NCI-H510A treated with DMSO at 0.1 percent for 48 hours (cell line): Measurements from ENCODE around the gene C2CD3.

Source experiments
- DNase-seq: peaks from one replicate; lab custom pipeline; 2025; lab: John Stamatoyannopoulos, UW

The C2CD3 gene

GRCh38 chr11:74170694-74171629 is at the start of gene C2CD3, which contains the start of gene PPME1:
TSS of gene C2CD3 (minus strand) at chr11:74171002. CDS start at chr11:74170792, 210 bp downstream.
TSS of gene PPME1 (plus strand) at chr11:74171289. CDS start at chr11:74171422, 133 bp downstream.
- peak; percentile 99 for DNase-seq

GRCh38 chr11:74220376-74220775 is 49.6 kb upstream of the C2CD3 start:
- no peak for DNase-seq

- no peak for DNase-seq
Measured at GRCh38 chr11:74212533-74212932, 41.7 kb upstream of the C2CD3 start.

GRCh38 chr11:74208507-74208906 is 37.7 kb upstream of the C2CD3 start:
- no peak for DNase-seq

- DNase-seq, result no peak
Measured at GRCh38 chr11:74206746-74207145, 35.9 kb upstream of the C2CD3 start.

- DNase-seq, result no peak
Measured at GRCh38 chr11:74205181-74205580, 34.4 kb upstream of the C2CD3 start.

GRCh38 chr11:74204701-74205100 is 33.9 kb upstream of the C2CD3 start:
- DNase-seq, result no peak

- DNase-seq, result no peak
Measured at GRCh38 chr11:74203966-74204365, 33.2 kb upstream of the C2CD3 start.

- no peak for DNase-seq
Measured at GRCh38 chr11:74196781-74197486, 26.1 kb upstream of the C2CD3 start.

- DNase-seq, result no peak
Measured at GRCh38 chr11:74195828-74196227, 25.0 kb upstream of the C2CD3 start.

- DNase-seq, result peak; percentile 76
Measured at GRCh38 chr11:74185695-74186094, 14.9 kb upstream of the C2CD3 start.

- no peak for DNase-seq
Measured at GRCh38 chr11:74185285-74185684, 14.5 kb upstream of the C2CD3 start.

- no peak for DNase-seq
Measured at GRCh38 chr11:74182635-74183034, 11.8 kb upstream of the C2CD3 start.

- DNase-seq, result no peak
Measured at GRCh38 chr11:74179234-74180052, 8.6 kb upstream of the C2CD3 start.

- DNase-seq, result no peak
Measured at GRCh38 chr11:74175920-74176319, 5.1 kb upstream of the C2CD3 start.

GRCh38 chr11:74171997-74172396 is 1.2 kb upstream of the C2CD3 start:
- no peak for DNase-seq

GRCh38 chr11:74171630-74171968 is 797 bp upstream of the C2CD3 start:
- no peak for DNase-seq

- peak; percentile 39 for DNase-seq
Measured at GRCh38 chr11:74169738-74170458, 904 bp downstream of the C2CD3 start.

GRCh38 chr11:74168838-74169237 is 2.0 kb downstream of the C2CD3 start:
- DNase-seq, result no peak

GRCh38 chr11:74162681-74163467 is 7.9 kb downstream of the C2CD3 start:
- DNase-seq, result no peak

- DNase-seq, result no peak
Measured at GRCh38 chr11:74159642-74160041, 11.2 kb downstream of the C2CD3 start.
